GM19397 (cell line): ENCODE measurements around the gene KLHL14.
"Not testable (repeated sequence)": the region's sequence is repeated elsewhere in the genome, so short reads cannot be mapped to it uniquely, and the experiment has no call there.

Experiments
- ATAC-seq: cut with Tn5 transposase; IDR thresholded peaks from one replicate; pipeline ENCODE4 v1.9.1; 2021; ENCODE audit warnings: mild to moderate bottlenecking, moderate library complexity; ENCODE audit not compliant: unreplicated experiment

Gene KLHL14, protein sequence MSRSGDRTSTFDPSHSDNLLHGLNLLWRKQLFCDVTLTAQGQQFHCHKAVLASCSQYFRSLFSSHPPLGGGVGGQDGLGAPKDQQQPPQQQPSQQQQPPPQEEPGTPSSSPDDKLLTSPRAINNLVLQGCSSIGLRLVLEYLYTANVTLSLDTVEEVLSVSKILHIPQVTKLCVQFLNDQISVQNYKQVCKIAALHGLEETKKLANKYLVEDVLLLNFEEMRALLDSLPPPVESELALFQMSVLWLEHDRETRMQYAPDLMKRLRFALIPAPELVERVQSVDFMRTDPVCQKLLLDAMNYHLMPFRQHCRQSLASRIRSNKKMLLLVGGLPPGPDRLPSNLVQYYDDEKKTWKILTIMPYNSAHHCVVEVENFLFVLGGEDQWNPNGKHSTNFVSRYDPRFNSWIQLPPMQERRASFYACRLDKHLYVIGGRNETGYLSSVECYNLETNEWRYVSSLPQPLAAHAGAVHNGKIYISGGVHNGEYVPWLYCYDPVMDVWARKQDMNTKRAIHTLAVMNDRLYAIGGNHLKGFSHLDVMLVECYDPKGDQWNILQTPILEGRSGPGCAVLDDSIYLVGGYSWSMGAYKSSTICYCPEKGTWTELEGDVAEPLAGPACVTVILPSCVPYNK

DNA sequence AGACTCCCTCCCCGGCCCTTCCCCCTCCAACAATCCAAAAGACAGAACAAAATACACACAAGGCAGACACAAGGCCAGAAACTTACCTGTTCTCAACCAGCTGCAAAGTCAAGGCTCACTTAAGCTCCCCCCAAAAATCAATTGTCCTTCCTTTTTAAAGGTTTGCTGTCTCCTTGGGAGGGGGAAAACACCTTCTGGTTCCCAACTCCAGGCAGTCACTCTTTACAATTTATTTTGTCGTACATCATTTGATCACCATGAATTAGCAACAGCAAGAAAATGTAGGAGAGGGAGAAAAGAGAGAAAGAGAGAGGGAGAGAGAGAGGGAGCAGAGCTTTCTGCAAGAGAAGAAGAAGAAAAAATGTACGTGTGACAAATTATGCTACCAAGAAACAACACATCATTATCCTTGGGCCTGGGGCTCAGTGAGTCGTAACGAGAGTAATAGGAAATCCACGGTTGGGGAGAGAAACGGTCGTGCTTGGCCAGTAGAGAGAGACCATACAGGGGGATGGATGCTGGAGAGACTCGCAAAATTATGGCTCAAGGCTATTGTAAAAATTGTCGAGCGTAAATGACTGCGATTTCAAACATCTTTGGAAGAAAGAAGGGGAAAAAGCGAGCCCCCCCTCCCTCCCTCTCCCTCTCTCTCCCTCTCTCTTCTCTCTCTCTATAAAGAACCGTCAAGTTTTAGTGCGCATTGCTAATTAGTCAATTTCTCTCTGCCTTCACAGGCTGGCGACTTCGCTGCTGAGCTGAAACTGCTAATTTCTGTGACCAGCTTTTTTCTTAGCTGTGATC, at the start of gene KLHL14:
Gene KLHL14, minus strand, starts transcription at position 443 of the 801 bp plus-strand sequence. CDS start 2,432 bp downstream, outside the sequence.
- no peak for ATAC-seq

DNA sequence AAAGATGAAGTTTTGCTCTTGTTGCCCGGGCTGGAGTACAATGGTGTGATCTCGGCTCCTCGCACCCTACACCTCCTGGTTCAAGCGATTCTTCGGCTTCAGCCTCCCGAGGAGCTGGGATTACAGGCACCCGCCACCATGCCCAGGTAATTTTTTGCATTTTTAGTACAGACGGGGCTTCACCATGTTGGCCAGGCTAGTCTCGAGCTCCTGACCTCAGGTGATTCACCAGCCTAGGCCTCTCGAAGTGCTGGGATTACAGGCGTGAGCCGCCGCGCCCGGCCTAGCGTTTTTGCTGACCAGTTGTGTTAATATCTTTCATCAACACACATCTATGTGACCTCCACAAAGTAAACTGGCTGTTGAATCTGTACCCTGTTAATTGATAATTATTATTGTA, 49.4 kb upstream of the KLHL14 start:
- ATAC-seq: no peak

GRCh38 chr18:32815881-32816280, 43.1 kb upstream of the KLHL14 start:
- ATAC-seq: no peak

DNA sequence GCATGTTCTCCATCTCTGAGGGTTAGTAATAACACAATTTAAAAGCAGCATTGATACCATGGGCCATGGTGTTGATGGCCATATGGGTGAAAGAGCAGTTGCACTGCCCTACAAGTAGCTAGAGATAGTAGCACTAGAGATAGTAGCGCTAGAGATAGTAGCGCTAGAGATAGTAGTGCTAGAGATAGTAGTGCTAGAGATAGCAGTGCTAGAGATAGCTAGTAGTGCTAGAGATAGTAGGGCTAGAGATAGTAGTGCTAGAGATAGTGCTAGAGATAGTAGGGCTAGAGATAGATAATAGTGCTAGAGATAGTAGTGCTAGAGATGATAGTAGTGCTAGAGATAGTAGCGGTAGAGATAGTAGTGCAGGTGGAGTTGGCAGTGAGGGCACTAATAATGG, 39.5 kb upstream of the KLHL14 start:
- no peak for ATAC-seq

- ATAC-seq: no peak
These were observed 37.5 kb upstream of the KLHL14 start for GRCh38 chr18:32810314-32810713.

DNA sequence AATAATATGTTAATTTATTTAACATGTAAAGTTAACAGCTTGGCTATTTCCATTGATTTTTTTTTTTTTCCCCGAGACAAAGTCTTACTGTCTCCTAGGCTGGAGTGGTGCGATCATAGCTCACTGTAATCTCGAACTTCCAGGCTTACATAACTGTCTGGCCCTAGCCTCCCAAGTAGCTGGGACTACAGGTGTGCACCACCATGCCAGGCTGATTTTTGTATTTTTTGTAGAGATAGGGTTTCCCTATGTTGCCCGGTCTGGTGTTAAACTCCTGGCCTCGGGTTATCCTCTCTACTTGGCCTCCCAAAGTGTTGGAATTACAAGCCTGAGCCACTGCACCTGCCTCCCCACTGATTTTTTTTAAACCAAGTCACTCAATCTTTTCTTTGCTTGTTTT, 32.5 kb upstream of the KLHL14 start:
- ATAC-seq: no peak

- ATAC-seq: no peak
These were observed 31.5 kb upstream of the KLHL14 start for GRCh38 chr18:32804134-32804888.

GRCh38 chr18:32803568-32803967, 30.7 kb upstream of the KLHL14 start:
- peak; percentile 93 for ATAC-seq

DNA sequence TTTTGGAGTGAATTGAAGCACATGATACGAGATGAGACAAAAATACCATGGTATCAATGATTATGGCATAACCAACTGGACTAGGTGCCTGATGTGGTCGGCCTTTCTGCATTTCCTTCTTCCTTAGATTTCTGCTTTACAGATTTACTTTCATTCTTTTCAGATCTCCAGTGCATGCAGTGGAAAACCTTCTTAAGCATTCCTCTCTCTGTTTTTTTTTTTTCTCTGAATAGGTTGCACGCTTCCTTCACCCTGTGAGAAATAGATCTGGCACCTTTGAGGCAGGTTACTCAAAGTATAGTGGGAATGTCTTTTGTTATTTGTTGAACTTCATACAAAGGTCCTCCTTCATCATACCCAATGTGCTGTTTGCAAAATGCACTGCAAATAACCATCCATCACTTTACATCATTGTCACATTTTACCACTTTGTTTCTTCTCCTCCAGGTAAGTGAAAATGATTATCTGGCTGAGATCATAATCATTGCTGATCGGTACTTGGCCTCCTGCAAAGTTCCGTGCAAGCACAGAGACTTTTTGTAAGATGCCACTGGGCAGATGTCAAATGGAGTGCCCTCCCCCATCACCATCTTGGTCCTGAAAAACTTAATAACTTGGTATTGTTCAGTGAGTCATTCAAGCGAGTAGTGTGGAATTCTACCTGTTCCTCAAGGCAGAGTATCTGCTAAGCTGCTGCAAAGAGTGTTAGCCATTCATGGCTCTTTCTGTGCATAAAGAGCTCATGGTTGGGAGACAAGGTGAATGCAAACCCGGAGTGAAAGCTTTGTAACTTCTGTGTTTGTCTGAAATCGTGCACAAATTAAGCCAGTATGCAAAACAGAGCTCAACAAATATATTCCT, 30.0 kb upstream of the KLHL14 start:
- ATAC-seq: peak; percentile 76

DNA sequence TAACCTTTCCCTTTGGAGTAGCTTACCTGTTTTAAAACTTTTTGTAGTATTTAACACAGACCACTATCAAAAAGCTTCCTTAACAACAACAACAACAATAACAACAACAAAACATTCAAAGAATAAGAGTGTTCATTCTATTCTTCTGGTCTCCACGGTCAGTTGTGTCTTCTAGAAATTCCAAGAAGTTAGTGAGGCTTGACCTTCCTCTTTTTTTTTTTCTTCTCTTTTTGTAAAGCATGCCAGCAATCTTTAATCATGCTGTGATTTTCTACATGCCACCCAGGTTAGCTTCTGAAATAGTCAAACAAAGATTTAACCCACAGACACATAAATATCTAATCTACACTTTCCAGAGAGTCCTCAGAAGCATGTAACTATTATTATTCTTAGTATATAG, 28.4 kb upstream of the KLHL14 start:
- ATAC-seq: no peak

GRCh38 chr18:32798209-32798960, 25.6 kb upstream of the KLHL14 start:
- no peak for ATAC-seq

- ATAC-seq: not testable (repeated sequence)
These were observed 21.8 kb upstream of the KLHL14 start for GRCh38 chr18:32794667-32795066.

DNA sequence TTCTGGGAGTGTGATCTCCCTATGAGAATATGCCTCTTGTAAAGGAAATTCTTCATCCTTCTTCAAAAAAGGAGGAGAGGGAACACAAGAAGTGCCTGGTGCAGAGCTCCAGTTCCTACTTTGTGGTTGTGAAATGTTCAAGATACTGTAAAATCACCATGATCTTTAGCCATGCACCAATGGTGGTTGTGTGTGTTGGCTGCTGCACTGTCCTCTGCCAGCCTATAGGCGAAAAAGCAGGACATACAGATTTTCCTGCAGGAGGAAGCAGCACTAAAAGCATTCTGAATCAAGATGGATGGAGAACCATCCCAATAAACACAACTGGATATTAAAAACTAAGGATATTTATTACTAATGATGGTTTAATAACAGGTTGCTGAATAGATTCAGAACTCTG, 6.2 kb upstream of the KLHL14 start:
- ATAC-seq: no peak

GRCh38 chr18:32777049-32777448, 4.2 kb upstream of the KLHL14 start:
- ATAC-seq: no peak

- ATAC-seq: no peak
These were observed 3.7 kb upstream of the KLHL14 start for GRCh38 chr18:32776561-32776960.

- ATAC-seq: no peak
These were observed 2.8 kb upstream of the KLHL14 start for GRCh38 chr18:32775628-32776027.

- no peak for ATAC-seq
These were observed 524 bp upstream of the KLHL14 start for GRCh38 chr18:32773382-32773712.

DNA sequence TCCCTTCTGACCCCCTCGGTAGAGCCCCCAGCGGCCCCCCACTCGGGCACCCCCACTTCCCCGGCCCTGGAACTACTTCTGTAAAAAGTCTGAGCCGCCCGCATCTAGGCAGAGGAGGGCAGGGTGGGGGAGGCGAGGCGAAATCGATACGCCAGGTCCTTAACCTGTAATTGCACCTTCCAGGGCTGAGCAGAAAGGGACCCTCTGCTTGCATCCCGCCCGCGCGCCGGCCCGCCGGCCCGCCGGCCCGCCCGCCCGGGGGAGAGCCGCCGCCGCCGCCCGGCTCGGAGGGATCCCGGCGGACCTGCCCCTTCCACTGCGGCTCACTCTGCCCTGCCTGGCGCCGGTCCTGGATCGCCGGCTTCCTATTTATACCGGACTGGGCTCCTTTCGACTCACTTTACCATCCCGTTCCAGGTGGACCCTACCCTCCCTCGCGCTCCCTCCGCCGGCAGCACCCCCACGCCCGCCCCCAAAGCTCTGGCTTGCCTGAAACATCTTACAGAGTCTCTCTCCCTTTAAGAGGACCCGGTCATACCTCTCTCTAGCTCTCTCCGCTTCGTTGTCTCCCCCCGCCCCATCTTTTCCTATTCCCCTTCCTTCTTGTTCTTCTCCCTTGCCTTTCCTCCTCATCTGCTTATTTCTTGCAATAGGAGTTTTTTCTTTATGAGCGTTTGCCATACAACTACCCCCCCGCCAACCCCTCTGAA, 797 bp downstream of the KLHL14 start:
- no peak for ATAC-seq
